SK-N-SH treated with all-trans-retinoic acid at 6 μM for 48 hours (cell line): ENCODE measurements around the gene MAP3K7.
A peak's percentile ranks its signal among the peaks of the same experiment; 100 is the strongest.

ENCODE experiments used
- ATAC-seq: fragments of 200-7000 bp; cut with Tn5 transposase; 3 replicates; pipeline ENCODE4 v1.9.1; 2020; ENCODE audit warnings: mild to moderate bottlenecking, moderate library complexity
- ARNTL ChIP-seq: fragments of 450-650 bp; formaldehyde crosslinking; IDR thresholded peaks from 2 replicates; pipeline ENCODE4 v1.5.0; 2020; ENCODE audit warnings: low read depth, mild to moderate bottlenecking, moderate library complexity, borderline replicate concordance
- BACH2 ChIP-seq: fragments of 250-450 bp; sonication (Bioruptor Pico); IDR thresholded peaks from 2 replicates; pipeline ENCODE4 v1.9.0; 2021; ENCODE audit warnings: mild to moderate bottlenecking, borderline replicate concordance
- CSDC2 ChIP-seq: fragments of 250-450 bp; sonication (Bioruptor Pico); IDR thresholded peaks from 2 replicates; pipeline ENCODE4 v1.5.0; 2020; ENCODE audit warnings: mild to moderate bottlenecking, moderate library complexity
- CSRNP3 ChIP-seq: fragments of 250-450 bp; sonication (Bioruptor Pico); IDR thresholded peaks from 2 replicates; pipeline ENCODE4 v1.5.1; 2021; ENCODE audit warnings: mild to moderate bottlenecking, moderate library complexity
- ESRRG ChIP-seq: fragments of 250-450 bp; sonication (Bioruptor Pico); IDR thresholded peaks from 2 replicates; pipeline ENCODE4 v1.6.1; 2021; ENCODE audit warnings: mild to moderate bottlenecking
- GLIS3 ChIP-seq: fragments of 250-450 bp; sonication (Bioruptor Pico); IDR thresholded peaks from 2 replicates; pipeline ENCODE4 v1.5.0; 2020; ENCODE audit warnings: mild to moderate bottlenecking, moderate library complexity
- ISL1 ChIP-seq: fragments of 250-450 bp; sonication (Bioruptor Pico); IDR thresholded peaks from 2 replicates; pipeline ENCODE4 v2.1.2; 2022; ENCODE audit warnings: mild to moderate bottlenecking, moderate library complexity
- OSR1 ChIP-seq: fragments of 250-450 bp; sonication (Bioruptor Pico); IDR thresholded peaks from 2 replicates; pipeline ENCODE4 v1.8.0; 2022; ENCODE audit warnings: moderate library complexity, mild to moderate bottlenecking, inconsistent platforms
- PPARA ChIP-seq: fragments of 250-450 bp; sonication (Bioruptor Pico); IDR thresholded peaks from 2 replicates; pipeline ENCODE4 v1.5.0; 2020; ENCODE audit warnings: mild to moderate bottlenecking, borderline replicate concordance
- RARB ChIP-seq: fragments of 250-450 bp; sonication (Bioruptor Pico); IDR thresholded peaks from 2 replicates; pipeline ENCODE4 v1.8.0; 2021; ENCODE audit warnings: mild to moderate bottlenecking, moderate library complexity
- SNAI2 ChIP-seq: fragments of 250-450 bp; sonication (Bioruptor Pico); IDR thresholded peaks from 2 replicates; pipeline ENCODE4 v1.5.0; 2020; ENCODE audit warnings: mild to moderate bottlenecking, moderate library complexity
- TCF4 ChIP-seq: fragments of 250-450 bp; sonication (Bioruptor Pico); IDR thresholded peaks from 2 replicates; pipeline ENCODE4 v1.8.0; 2021; ENCODE audit warnings: mild to moderate bottlenecking, moderate library complexity, borderline replicate concordance
- TOX ChIP-seq: fragments of 250-450 bp; sonication (Bioruptor Pico); IDR thresholded peaks from 2 replicates; pipeline ENCODE4 v1.8.0; 2021; ENCODE audit warnings: mild to moderate bottlenecking, moderate library complexity, borderline replicate concordance
- TSHZ2 ChIP-seq: fragments of 250-450 bp; sonication (Bioruptor Pico); IDR thresholded peaks from 2 replicates; pipeline ENCODE4 v1.5.0; 2020; ENCODE audit warnings: mild to moderate bottlenecking, moderate library complexity
- ZFP3 ChIP-seq: fragments of 250-450 bp; sonication (Bioruptor Pico); IDR thresholded peaks from 2 replicates; pipeline ENCODE4 v1.5.0; 2020; ENCODE audit warnings: mild to moderate bottlenecking, moderate library complexity
- ZFP30 ChIP-seq: fragments of 450-650 bp; formaldehyde crosslinking; IDR thresholded peaks from 2 replicates; pipeline ENCODE4 v1.5.0; 2022; ENCODE audit warnings: mild to moderate bottlenecking, moderate library complexity
- ZNF70 ChIP-seq: fragments of 450-650 bp; formaldehyde crosslinking; IDR thresholded peaks from 2 replicates; pipeline ENCODE4 v1.5.0; 2020; ENCODE audit warnings: mild to moderate bottlenecking, moderate library complexity
- ZNF8 ChIP-seq: fragments of 450-650 bp; formaldehyde crosslinking; IDR thresholded peaks from 2 replicates; pipeline ENCODE4 v1.5.0; 2020; ENCODE audit warnings: mild to moderate bottlenecking, moderate library complexity
- TF ChIP-seq, protein P1 (sequence below): fragments of 250-450 bp; sonication (Bioruptor Pico); IDR thresholded peaks from 2 replicates; pipeline ENCODE4 v1.8.0; 2021; ENCODE audit warnings: low read depth, mild to moderate bottlenecking, moderate library complexity, borderline replicate concordance
- TF ChIP-seq, protein P2 (sequence below): fragments of 250-450 bp; sonication (Bioruptor Pico); IDR thresholded peaks from 2 replicates; pipeline ENCODE4 v1.8.0; 2020; ENCODE audit warnings: mild to moderate bottlenecking, moderate library complexity, borderline replicate concordance

MAP3K7 gene

DNA sequence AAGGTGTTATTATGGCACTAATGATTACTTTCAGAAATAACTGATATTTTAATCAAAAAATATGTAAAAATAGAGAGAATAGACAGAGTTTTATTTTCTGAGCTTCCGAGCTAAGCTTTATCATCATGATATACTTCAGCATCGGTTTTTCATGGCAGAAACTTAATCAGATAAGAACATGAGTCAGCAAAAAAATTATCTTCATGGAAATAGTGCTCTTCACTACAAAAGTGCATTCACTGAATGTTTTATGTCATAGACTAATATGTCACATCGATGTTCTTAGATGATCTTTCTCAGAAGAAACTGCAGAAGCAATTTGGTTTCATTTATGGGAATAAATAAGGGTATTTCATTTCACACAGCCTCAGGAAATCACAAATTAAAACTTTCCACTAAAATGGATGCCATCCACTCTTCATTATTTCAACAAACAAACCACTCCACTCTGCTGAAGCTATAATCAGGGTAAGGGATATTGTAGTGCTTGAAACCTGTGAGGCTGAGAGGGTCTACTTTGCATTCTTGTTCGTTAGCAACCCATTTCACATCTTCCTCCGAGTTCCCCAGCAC is 10.2 kb upstream of the MAP3K7 start:
- no peak for ATAC-seq
- TF ChIP-seq GLIS3 (CRISPR knock-in tag) (no peak), CSDC2 (CRISPR knock-in tag) (no peak), ZNF70 (CRISPR knock-in tag) (no peak), PPARA (no peak), ISL1 (CRISPR knock-in tag) (no peak), ARNTL (CRISPR knock-in tag) (no peak), TOX (CRISPR knock-in tag) (no peak), ZFP3 (no peak), BACH2 (CRISPR knock-in tag) (no peak), SNAI2 (CRISPR knock-in tag) (no peak), ZNF8 (CRISPR knock-in tag) (no peak), CSRNP3 (CRISPR knock-in tag) (no peak), OSR1 (CRISPR knock-in tag) (no peak), RARB (CRISPR knock-in tag) (no peak), ESRRG (no peak), TCF4 (CRISPR knock-in tag) (no peak)
- TF ChIP-seq, protein P1, sequence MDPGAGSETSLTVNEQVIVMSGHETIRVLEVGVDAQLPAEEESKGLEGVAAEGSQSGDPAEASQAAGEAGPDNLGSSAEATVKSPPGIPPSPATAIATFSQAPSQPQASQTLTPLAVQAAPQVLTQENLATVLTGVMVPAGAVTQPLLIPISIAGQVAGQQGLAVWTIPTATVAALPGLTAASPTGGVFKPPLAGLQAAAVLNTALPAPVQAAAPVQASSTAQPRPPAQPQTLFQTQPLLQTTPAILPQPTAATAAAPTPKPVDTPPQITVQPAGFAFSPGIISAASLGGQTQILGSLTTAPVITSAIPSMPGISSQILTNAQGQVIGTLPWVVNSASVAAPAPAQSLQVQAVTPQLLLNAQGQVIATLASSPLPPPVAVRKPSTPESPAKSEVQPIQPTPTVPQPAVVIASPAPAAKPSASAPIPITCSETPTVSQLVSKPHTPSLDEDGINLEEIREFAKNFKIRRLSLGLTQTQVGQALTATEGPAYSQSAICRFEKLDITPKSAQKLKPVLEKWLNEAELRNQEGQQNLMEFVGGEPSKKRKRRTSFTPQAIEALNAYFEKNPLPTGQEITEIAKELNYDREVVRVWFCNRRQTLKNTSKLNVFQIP, result no peak
- TF ChIP-seq, protein P2, sequence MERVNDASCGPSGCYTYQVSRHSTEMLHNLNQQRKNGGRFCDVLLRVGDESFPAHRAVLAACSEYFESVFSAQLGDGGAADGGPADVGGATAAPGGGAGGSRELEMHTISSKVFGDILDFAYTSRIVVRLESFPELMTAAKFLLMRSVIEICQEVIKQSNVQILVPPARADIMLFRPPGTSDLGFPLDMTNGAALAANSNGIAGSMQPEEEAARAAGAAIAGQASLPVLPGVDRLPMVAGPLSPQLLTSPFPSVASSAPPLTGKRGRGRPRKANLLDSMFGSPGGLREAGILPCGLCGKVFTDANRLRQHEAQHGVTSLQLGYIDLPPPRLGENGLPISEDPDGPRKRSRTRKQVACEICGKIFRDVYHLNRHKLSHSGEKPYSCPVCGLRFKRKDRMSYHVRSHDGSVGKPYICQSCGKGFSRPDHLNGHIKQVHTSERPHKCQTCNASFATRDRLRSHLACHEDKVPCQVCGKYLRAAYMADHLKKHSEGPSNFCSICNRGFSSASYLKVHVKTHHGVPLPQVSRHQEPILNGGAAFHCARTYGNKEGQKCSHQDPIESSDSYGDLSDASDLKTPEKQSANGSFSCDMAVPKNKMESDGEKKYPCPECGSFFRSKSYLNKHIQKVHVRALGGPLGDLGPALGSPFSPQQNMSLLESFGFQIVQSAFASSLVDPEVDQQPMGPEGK (CRISPR knock-in tag), result no peak
- TF ChIP-seq, all 23 proteins: peak for 0

DNA sequence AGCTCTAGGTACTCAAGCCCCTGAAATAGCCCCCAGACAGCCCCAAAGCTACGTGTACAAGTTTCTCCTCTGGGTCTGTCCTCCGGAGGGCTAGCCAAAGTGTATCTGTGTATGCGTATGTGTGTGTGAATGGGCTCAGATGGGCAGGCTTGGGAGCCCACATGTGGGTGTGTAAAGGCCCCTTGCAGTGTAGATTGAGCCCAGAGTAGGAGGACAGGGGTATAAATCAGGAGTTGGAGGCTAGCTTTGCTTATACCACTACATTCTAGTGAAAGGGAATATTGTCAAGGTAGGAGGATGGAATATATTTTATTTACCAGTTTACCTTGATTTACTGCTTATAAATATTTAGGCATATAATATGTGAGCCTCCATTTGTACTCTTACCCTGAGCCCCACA is 9.0 kb upstream of the MAP3K7 start:
- no peak for ATAC-seq
- TF ChIP-seq TCF4 (CRISPR knock-in tag) (no peak), TOX (CRISPR knock-in tag) (no peak), ZFP30 (CRISPR knock-in tag) (no peak), PPARA (no peak), TSHZ2 (CRISPR knock-in tag) (no peak), ZNF70 (CRISPR knock-in tag) (no peak), ISL1 (CRISPR knock-in tag) (no peak), ESRRG (no peak), ZFP3 (no peak), RARB (CRISPR knock-in tag) (no peak), GLIS3 (CRISPR knock-in tag) (no peak)

- peak; percentile 55 for ATAC-seq
- no peak for TF ChIP-seq RARB (CRISPR knock-in tag)
- TF ChIP-seq, protein P2 (CRISPR knock-in tag), result no peak
Observed at GRCh38 chr6:90586546-90586835, 381 bp downstream of the MAP3K7 start.
